Gastrocnemius medialis (tissue), 4 donors: ENCODE measurements around the gene PGC. TPM values are rescaled to one million over a fixed set of nuclear protein-coding genes. Genes with fewer than 3 reads are reported as not detected.

Experiments used
- ATAC-seq, 2 donors: fragments of 150-250 bp; one replicate each; pipeline ENCODE4 v1.9.1; 2016
- DNase-seq, 2 donors: peaks; one replicate each; pipeline ENCODE4 v3.0.0-alpha.2; 2019
- H3K27ac ChIP-seq, 4 donors: fragments of 200-600 bp; sonication (generic); 1 replicate in 1 of 4; 2 replicates in 3 of 4; pipeline ENCODE4 v1.5.1; 2016 to 2018; ENCODE audit warnings: mild to moderate bottlenecking in 2 of 4, moderate library complexity in 1 of 4
- H3K27me3 ChIP-seq, 3 donors: fragments of 200-600 bp; sonication (generic) in 2 of 3; 1 replicate in 1 of 3; 2 replicates in 2 of 3; pipeline versions ENCODE4 v1.5.1 to v1.6.0; 2016 to 2019; ENCODE audit warnings: mild to moderate bottlenecking in 1 of 3, moderate library complexity in 1 of 3
- H3K36me3 ChIP-seq, 2 donors: fragments of 200-600 bp; sonication (generic) in 1 of 2; one replicate each; pipeline ENCODE4 v1.5.1; 2017 to 2018
- H3K4me1 ChIP-seq, 2 donors: fragments of 200-600 bp; sonication (generic) in 1 of 2; one replicate each; pipeline ENCODE4 v1.5.1; 2016 to 2017; ENCODE audit warnings: mild to moderate bottlenecking in 2 of 2
- H3K4me3 ChIP-seq, 4 donors: fragments of 200-600 bp; sonication (generic) in 3 of 4; 1 replicate in 1 of 4; 2 replicates in 3 of 4; pipeline ENCODE4 v1.5.1; 2016 to 2019; ENCODE audit warnings: mild to moderate bottlenecking in 2 of 4
- H3K9me3 ChIP-seq, 3 donors: fragments of 200-600 bp; sonication (generic) in 2 of 3; 1 replicate in 1 of 3; 2 replicates in 2 of 3; pipeline ENCODE4 v1.5.1; 2016 to 2019
- POLR2A ChIP-seq, 2 donors: fragments of 450-650 bp; IDR thresholded peaks; one replicate each; pipeline ENCODE4 v1.6.1; 2017; ENCODE audit warnings: antibody characterized with exemption in 2 of 2, mild to moderate bottlenecking in 2 of 2, moderate library complexity in 2 of 2
- in situ Hi-C, 4 donors: fragments of 200-750 bp; cut with MboI; loops; one replicate each; pipeline versions ENCODE4 v1.15.0 to v1.8.0; 2017; ENCODE audit warnings: low sequenced_read_pairs in 4 of 4
- intact Hi-C: fragments of 100-400 bp; cut with DNase I; formaldehyde crosslinking; loops from one replicate; pipeline ENCODE4 v1.15.1; 2023; ENCODE audit warnings: low total_unique reads
- total RNA-seq, 4 donors: library from RNA; depleted of rRNA; stranded (reverse); fragments of >200 nt; gene quantifications; one replicate each; pipeline versions ENCODE4 v1.1.0 to v1.2.3, GENCODE V29; 2016
- TF ChIP-seq, protein P1 (sequence below), 5 experiments: fragments of 450-650 bp in 3 of 5; fragments of 200-600 bp in 2 of 5; sonication (generic) in 2 of 5; IDR thresholded peaks in 4 of 5; conservative IDR thresholded peaks in 1 of 5; 1 replicate in 4 of 5; 2 replicates in 1 of 5; pipeline ENCODE4 v1.5.1; 2016 to 2019; ENCODE audit warnings: antibody characterized with exemption in 5 of 5, mild to moderate bottlenecking in 3 of 5, moderate library complexity in 3 of 5

Gene PGC
- total RNA-seq, 4 donors from 2014 or later = not detected

DNA sequence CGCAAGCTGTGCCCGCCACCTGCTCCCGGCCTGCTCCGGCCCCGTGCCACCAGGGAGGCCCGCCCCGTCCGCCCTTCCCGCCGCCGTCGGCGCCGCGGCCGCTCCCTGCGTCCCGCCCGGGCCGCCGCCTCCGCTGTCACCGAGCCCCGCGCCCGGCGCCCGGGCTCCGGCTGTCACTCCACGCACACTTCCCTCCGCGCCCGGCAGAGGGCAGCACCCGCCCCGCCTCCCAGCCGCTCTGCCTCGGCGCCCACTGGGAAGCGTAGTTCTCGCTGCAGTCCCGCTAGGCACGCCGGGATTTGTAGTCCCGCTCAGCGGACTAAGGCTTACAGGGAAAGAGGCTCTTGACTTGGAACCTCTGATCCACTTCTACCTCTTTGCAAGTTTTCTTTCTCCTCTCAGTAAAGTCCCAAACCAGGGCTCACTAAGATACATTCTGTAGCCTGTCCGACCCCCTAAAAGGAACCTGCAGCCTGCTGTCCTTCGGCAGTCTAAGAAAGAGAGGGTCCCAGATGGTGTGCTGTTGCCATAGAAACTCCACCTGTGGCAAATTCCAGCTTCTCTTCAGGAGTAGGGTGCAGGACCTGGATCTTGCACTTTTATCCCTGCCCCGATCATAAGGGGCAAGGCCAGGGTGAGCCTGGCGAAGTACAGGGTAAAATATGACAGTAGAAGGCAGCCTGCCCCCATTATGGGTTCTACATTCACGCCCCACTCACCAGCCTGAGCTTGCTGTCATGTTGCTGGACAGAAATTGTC is 11.6 kb downstream of the PGC start, which contains the start of gene TFEB:
Gene TFEB, minus strand, starts transcription at position 182 of the 759 bp plus-strand sequence. CDS start 44,395 bp downstream, outside the sequence.
- intact Hi-C loops = loop anchor here (1.0 to 10.0 kb wide), 5 partner anchors 44 to 1439 kb away; partner anchors contain the start of genes BICRAL, FRS3, KLHDC3 and MEA1
- ATAC-seq = peak; percentile 43 to 51

DNA sequence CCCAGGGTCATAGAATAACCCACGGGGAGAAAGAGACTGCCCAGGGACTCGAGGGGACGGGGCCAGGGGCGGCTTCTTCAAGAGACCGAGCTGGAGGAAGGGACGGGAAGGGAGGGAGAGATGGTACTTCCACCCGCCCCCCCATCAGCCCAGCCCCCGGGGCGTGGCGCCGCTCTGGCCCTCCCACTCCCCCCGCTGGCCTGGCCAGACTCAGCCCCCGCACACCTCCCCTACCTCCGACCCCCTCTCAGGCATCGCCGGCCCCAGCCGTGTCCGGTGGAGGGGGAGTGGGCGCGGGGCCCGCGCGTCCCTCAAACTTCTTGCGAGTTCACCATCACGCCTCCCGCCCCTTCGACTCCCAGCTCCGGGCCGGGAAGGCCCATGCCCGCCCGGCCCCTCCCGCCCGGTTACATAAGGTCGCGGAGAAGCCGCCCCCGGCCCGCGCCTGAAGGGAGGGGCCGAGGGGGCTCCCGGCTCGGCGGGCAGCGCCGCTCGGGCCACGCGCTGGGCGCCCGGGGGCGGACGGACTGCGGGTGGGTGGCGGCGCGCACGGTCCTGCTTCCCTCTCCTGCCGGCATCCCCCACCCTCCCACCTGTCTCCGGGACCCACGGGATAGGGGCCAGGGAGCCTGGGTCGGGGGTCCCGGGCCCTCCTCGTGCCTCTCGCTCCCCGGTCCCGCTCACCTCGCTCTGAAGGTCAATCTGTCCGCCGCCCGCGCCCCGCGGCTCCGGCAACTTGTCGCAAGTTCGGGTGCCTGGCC is 12.4 kb downstream of the PGC start:
- in situ Hi-C loops = loop anchor here in 1 of 4 donors (5.0 kb wide), 1 partner anchor 33 kb away; no protein-coding TSS in a partner anchor
- intact Hi-C loops = loop anchor here (1.0 to 10.0 kb wide), 7 partner anchors 23 to 1440 kb away; partner anchors contain the start of genes BICRAL, FRS3, KLHDC3 and MEA1

More for the DNA sequence above, 11.6 kb downstream of the PGC start, which contains the start of gene TFEB:
- in situ Hi-C loops = loop anchor here in 1 of 4 donors (5.0 kb wide), 1 partner anchor 33 kb away; no protein-coding TSS in a partner anchor
- TF ChIP-seq, protein P1, sequence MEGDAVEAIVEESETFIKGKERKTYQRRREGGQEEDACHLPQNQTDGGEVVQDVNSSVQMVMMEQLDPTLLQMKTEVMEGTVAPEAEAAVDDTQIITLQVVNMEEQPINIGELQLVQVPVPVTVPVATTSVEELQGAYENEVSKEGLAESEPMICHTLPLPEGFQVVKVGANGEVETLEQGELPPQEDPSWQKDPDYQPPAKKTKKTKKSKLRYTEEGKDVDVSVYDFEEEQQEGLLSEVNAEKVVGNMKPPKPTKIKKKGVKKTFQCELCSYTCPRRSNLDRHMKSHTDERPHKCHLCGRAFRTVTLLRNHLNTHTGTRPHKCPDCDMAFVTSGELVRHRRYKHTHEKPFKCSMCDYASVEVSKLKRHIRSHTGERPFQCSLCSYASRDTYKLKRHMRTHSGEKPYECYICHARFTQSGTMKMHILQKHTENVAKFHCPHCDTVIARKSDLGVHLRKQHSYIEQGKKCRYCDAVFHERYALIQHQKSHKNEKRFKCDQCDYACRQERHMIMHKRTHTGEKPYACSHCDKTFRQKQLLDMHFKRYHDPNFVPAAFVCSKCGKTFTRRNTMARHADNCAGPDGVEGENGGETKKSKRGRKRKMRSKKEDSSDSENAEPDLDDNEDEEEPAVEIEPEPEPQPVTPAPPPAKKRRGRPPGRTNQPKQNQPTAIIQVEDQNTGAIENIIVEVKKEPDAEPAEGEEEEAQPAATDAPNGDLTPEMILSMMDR (IDR thresholded peaks at IDR 0.05 in 4 of 5, conservative IDR thresholded peaks at IDR 0.05 in 1 of 5) = peak; percentile 91 to 100 (median 100)
- TF ChIP-seq POLR2A (IDR thresholded peaks at IDR 0.05) = peak; percentile 94 to 97
- Histone ChIP-seq H3K4me3 (peak within 1 kb of the TSS; percentile 76 to 97 (median 90)), H3K27me3 (no peaks in the 10 kb centered on the region), H3K36me3 (no peaks in the 10 kb centered on the region), H3K27ac (peak within 1 kb of the TSS; percentile 97 to 99 (median 98)), H3K9me3 (no peaks in the 10 kb centered on the region), H3K4me1 (peaks cover 13 to 20% of the 10 kb centered on the region in 2 donors)
- DNase-seq = peak; percentile 92 to 93

DNA sequence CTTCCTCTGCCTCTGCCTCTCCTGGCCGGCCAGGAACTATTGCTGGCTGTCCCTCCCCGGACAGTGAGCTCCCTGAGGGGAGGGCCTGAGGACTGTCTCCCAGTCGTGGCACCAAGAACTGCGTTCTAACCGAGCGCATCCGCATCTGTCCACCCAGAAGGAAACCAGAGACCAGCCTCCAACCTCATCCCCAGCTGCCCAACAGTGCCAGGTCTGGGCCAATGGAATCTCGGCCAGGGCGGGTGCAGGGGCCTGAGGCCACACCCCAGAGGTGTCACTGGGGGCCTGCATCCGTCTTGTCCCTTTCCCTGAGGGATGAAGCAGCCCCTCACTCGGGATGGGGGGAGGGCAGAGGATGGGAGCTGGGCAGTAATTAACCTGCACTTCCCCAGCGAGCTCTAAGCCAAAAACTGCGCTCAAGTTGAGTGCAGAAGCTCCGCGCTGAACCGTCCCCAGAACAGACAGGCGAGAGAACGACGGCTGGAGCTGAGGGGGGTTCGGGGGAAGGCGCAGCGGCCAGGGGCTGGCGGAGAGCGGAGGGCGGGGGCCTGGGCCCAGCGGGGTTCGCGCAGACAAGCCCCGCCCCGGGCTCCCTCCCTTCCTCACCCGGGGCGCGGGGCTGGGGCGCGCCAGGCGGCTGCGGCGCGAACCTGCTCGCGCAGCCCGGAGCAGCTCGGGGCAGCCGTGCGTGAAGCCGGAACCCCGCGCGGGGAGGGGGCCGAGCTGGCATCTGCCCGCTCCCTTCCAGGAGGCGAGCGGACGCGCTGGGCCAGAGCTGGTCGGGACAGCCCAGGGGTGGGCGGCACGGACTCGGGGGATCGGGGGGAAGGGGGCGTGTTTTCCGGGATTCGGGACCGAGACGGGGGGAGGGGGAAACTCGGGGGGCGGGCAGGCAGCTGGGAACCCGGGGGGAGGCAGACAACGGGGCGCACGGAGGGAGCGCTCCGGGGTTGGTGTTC is 13.2 kb downstream of the PGC start:
- in situ Hi-C loops = no loop called here
- peak overlapping the region; percentile 76 to 97 (median 90) for H3K4me3 ChIP-seq
- intact Hi-C loops = loop anchor here (1.0 to 10.0 kb wide), 7 partner anchors 22 to 1441 kb away; partner anchors contain the start of genes BICRAL, KLHDC3, MEA1 and NFYA
- peak; percentile 37 to 51 for ATAC-seq
- H3K4me1 ChIP-seq = peaks cover 29 to 36% of the 10 kb centered on the region in 2 donors
- no peaks in the 10 kb centered on the region for H3K27me3 ChIP-seq
- H3K36me3 ChIP-seq = no peaks in the 10 kb centered on the region
- no peaks in the 10 kb centered on the region for H3K9me3 ChIP-seq
- TF ChIP-seq POLR2A (IDR thresholded peaks at IDR 0.05) = peak; percentile 85 to 89
- TF ChIP-seq, protein P1 (IDR thresholded peaks at IDR 0.05 in 4 of 5, conservative IDR thresholded peaks at IDR 0.05 in 1 of 5) = no peak
- peak; percentile 85 to 93 for DNase-seq
- H3K27ac ChIP-seq = peak overlapping the region; percentile 97 to 99 (median 98)

More for the DNA sequence above, 12.4 kb downstream of the PGC start:
- H3K9me3 ChIP-seq = no peaks in the 10 kb centered on the region
- peak overlapping the region; percentile 97 to 99 (median 98) for H3K27ac ChIP-seq
- no peaks in the 10 kb centered on the region for H3K27me3 ChIP-seq
- peak overlapping the region; percentile 76 to 97 (median 90) for H3K4me3 ChIP-seq
- DNase-seq (peak; percentile 78 to 84), ATAC-seq (peak; percentile 31 to 50)
- TF ChIP-seq, protein P1 (IDR thresholded peaks at IDR 0.05 in 4 of 5, conservative IDR thresholded peaks at IDR 0.05 in 1 of 5) = no peak
- TF ChIP-seq POLR2A (IDR thresholded peaks at IDR 0.05) = no peak
- H3K36me3 ChIP-seq = no peaks in the 10 kb centered on the region
- H3K4me1 ChIP-seq = peaks cover 21 to 28% of the 10 kb centered on the region in 2 donors
